ENCODE data around the gene SLC25A25. TPM values are rescaled to one million over a fixed set of nuclear protein-coding genes. Genes with fewer than 3 reads are reported as not detected.
"Not testable (repeated sequence)": the region's sequence is repeated elsewhere in the genome, so short reads cannot be mapped to it uniquely, and the experiment has no call there.

Gene SLC25A25
- total RNA-seq, 1 donor from 2014 or later: 13.0 TPM

GRCh38 chr9:128129976-128130590 lies 62.1 kb downstream of the SLC25A25 start:
- not testable (repeated sequence) for H3K27me3 ChIP-seq (ENCODE audit: control insufficient read depth in 3 of 3, insufficient read depth in 3 of 3, low read length in 3 of 3); H3K9ac ChIP-seq (ENCODE audit: low read depth in 1 of 3, low read length in 3 of 3); H3K4me3 ChIP-seq (ENCODE audit: low read length in 3 of 3); H3K36me3 ChIP-seq (ENCODE audit: control insufficient read depth in 3 of 3, insufficient read depth in 3 of 3, low read length in 3 of 3); H3K27ac ChIP-seq (ENCODE audit: low read depth, low read length); H3K9me3 ChIP-seq (ENCODE audit: control insufficient read depth in 3 of 3, low read length in 3 of 3)
- peaks cover 24 to 37% (median 25%) of the 10 kb centered on the region in 3 donors for H3K4me1 ChIP-seq (ENCODE audit: control insufficient read depth in 3 of 3, insufficient read depth in 3 of 3, low read length in 3 of 3)

DNA sequence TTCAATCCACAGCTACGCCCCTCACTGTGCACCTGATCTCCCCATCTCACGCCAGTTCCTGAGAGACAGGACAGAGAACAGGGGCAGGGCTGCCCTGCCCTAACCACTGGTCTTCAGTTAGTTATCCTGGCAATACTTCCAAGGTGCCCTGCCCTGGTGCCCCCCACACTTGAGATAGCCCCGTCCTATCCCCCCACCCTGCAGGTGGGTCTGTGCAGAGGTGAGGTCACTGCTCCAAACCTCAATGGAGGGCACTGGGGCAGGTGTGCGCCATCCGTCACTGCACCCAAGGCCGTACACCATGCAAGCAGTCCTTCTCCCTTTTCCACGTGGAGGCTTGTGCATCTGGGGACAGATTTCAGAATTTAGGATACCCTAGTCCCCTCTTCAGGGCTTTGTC lies 62.6 kb downstream of the SLC25A25 start:
- H3K27ac ChIP-seq (ENCODE audit: low read depth, low read length); H3K36me3 ChIP-seq (ENCODE audit: control insufficient read depth in 3 of 3, insufficient read depth in 3 of 3, low read length in 3 of 3); H3K9ac ChIP-seq (ENCODE audit: low read depth in 1 of 3, low read length in 3 of 3); H3K4me3 ChIP-seq (ENCODE audit: low read length in 3 of 3); H3K9me3 ChIP-seq (ENCODE audit: control insufficient read depth in 3 of 3, low read length in 3 of 3); H3K27me3 ChIP-seq (ENCODE audit: control insufficient read depth in 3 of 3, insufficient read depth in 3 of 3, low read length in 3 of 3): not testable (repeated sequence)
- peaks cover 19 to 31% (median 19%) of the 10 kb centered on the region in 3 donors for H3K4me1 ChIP-seq (ENCODE audit: control insufficient read depth in 3 of 3, insufficient read depth in 3 of 3, low read length in 3 of 3)

DNA sequence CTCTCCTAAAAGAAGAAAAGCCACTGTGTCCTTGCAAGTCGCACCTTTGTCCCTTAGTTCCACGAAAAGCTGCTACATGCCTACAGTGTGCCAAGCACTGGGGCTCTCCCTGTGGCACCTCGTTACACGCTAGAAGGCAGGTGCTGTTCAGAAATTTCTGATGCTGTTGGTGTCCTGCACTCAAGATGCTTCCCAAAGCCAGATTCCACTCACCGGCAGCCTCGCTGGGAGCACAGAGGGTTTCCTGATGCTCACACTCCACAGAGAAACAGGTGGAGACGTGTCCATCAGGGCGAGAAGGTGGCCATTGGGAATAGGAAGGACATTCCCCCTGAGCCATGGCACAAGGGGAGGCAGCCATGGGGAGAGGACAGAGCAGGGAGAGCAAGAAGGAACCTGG lies 63.3 kb downstream of the SLC25A25 start:
- not testable (repeated sequence) for H3K9me3 ChIP-seq (ENCODE audit: control insufficient read depth in 3 of 3, low read length in 3 of 3); H3K9ac ChIP-seq (ENCODE audit: low read depth in 1 of 3, low read length in 3 of 3); H3K4me3 ChIP-seq (ENCODE audit: low read length in 3 of 3); H3K36me3 ChIP-seq (ENCODE audit: control insufficient read depth in 3 of 3, insufficient read depth in 3 of 3, low read length in 3 of 3); H3K27me3 ChIP-seq (ENCODE audit: control insufficient read depth in 3 of 3, insufficient read depth in 3 of 3, low read length in 3 of 3)
- peaks cover 12 to 24% (median 12%) of the 10 kb centered on the region in 3 donors for H3K4me1 ChIP-seq (ENCODE audit: control insufficient read depth in 3 of 3, insufficient read depth in 3 of 3, low read length in 3 of 3)
- peak overlapping the region; percentile 25 for H3K27ac ChIP-seq (ENCODE audit: low read depth, low read length)

DNA sequence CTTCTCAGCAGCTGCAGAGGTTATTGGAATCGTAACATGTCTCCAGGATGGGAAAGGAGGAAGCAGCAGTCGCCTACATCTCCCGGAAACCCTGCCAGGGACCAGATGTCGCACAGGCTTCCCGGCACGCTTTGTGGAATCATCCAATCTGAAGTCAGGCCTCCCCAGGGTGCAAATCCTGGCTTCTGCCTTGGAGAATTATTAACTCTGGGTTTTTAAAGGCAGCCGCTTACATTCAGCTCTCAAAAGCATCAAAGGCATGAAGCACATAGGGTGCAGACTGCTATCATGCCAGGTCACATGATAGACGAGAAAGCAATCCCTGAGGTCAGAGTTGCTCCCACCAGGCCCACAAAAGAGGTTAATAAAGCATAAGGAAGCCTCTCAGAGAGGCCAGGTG lies 64.1 kb downstream of the SLC25A25 start:
- H3K9me3 ChIP-seq (ENCODE audit: control insufficient read depth in 3 of 3, low read length in 3 of 3); H3K9ac ChIP-seq (ENCODE audit: low read depth in 1 of 3, low read length in 3 of 3); H3K27me3 ChIP-seq (ENCODE audit: control insufficient read depth in 3 of 3, insufficient read depth in 3 of 3, low read length in 3 of 3); H3K4me3 ChIP-seq (ENCODE audit: low read length in 3 of 3); H3K36me3 ChIP-seq (ENCODE audit: control insufficient read depth in 3 of 3, insufficient read depth in 3 of 3, low read length in 3 of 3): not testable (repeated sequence)
- peaks cover 8 to 18% (median 9%) of the 10 kb centered on the region in 3 donors for H3K4me1 ChIP-seq (ENCODE audit: control insufficient read depth in 3 of 3, insufficient read depth in 3 of 3, low read length in 3 of 3)
- peak overlapping the region; percentile 25 for H3K27ac ChIP-seq (ENCODE audit: low read depth, low read length)

GRCh38 chr9:128135561-128135960 lies 67.5 kb downstream of the SLC25A25 start:
- H3K36me3 ChIP-seq (ENCODE audit: control insufficient read depth in 3 of 3, insufficient read depth in 3 of 3, low read length in 3 of 3); H3K9ac ChIP-seq (ENCODE audit: low read depth in 1 of 3, low read length in 3 of 3); H3K9me3 ChIP-seq (ENCODE audit: control insufficient read depth in 3 of 3, low read length in 3 of 3); H3K4me3 ChIP-seq (ENCODE audit: low read length in 3 of 3); H3K27ac ChIP-seq (ENCODE audit: low read depth, low read length); H3K4me1 ChIP-seq (ENCODE audit: control insufficient read depth in 3 of 3, insufficient read depth in 3 of 3, low read length in 3 of 3); H3K27me3 ChIP-seq (ENCODE audit: control insufficient read depth in 3 of 3, insufficient read depth in 3 of 3, low read length in 3 of 3): not testable (repeated sequence)

- Histone ChIP-seq H3K36me3 (ENCODE audit: control insufficient read depth in 3 of 3, insufficient read depth in 3 of 3, low read length in 3 of 3) (no peaks in the 10 kb centered on the region), H3K9me3 (ENCODE audit: control insufficient read depth in 3 of 3, low read length in 3 of 3) (no peaks in the 10 kb centered on the region), H3K4me1 (ENCODE audit: control insufficient read depth in 3 of 3, insufficient read depth in 3 of 3, low read length in 3 of 3) (no peaks in the 10 kb centered on the region), H3K27ac (ENCODE audit: low read depth, low read length) (no peak overlapping the region), H3K9ac (ENCODE audit: low read depth in 1 of 3, low read length in 3 of 3) (no peak overlapping the region), H3K4me3 (ENCODE audit: low read length in 3 of 3) (no peak overlapping the region), H3K27me3 (ENCODE audit: control insufficient read depth in 3 of 3, insufficient read depth in 3 of 3, low read length in 3 of 3) (no peaks in the 10 kb centered on the region)
Measured at GRCh38 chr9:128136816-128137793, 69.1 kb downstream of the SLC25A25 start.

DNA sequence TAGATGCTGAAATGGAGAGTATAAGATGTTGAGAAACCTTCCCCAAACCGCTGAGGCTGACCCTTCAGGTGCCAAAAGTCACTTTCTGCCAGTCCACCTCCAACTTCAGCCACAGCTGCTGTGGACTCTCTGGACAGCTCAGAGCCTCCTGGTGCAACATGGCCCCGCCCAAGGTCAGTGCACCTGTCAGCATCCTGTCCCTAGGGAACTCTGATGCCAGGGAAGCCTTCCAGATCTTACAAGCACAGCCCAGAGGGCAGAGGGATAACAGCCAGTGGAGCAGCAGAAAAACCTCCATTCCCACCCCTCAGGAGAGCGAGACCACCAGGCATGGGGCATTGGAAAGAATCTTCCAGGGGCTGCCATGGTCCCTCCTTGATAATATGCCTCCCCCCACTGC lies 70.0 kb downstream of the SLC25A25 start:
- no peaks in the 10 kb centered on the region for H3K27me3 ChIP-seq (ENCODE audit: control insufficient read depth in 3 of 3, insufficient read depth in 3 of 3, low read length in 3 of 3)
- H3K36me3 ChIP-seq (ENCODE audit: control insufficient read depth in 3 of 3, insufficient read depth in 3 of 3, low read length in 3 of 3): no peaks in the 10 kb centered on the region
- no peaks in the 10 kb centered on the region for H3K9me3 ChIP-seq (ENCODE audit: control insufficient read depth in 3 of 3, low read length in 3 of 3)
- H3K9ac ChIP-seq (ENCODE audit: low read depth in 1 of 3, low read length in 3 of 3): no peak overlapping the region
- no peak overlapping the region for H3K27ac ChIP-seq (ENCODE audit: low read depth, low read length)
- H3K4me3 ChIP-seq (ENCODE audit: low read length in 3 of 3): no peak overlapping the region
- no peaks in the 10 kb centered on the region for H3K4me1 ChIP-seq (ENCODE audit: control insufficient read depth in 3 of 3, insufficient read depth in 3 of 3, low read length in 3 of 3)

DNA sequence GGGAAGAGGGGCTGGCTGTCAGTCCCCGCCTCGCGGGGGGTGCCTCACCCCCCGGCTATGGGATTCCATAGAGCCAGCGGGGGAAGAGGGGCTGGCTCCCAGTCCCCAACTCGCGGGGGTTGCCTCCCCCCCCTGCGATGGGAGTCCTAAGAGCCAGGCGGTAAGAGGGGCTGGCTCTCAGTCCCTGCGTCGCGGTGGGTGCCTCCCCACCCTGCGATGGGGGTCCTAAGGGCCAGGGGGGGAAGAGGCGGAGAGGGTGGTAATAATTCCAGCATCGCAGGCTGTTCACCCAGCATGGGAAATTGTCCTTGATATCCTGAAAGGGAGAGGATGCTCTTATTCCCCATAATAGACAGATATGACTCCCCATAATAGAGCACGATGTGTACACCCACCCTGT lies 71.6 kb downstream of the SLC25A25 start:
- no peak overlapping the region for H3K9ac ChIP-seq (ENCODE audit: low read depth in 1 of 3, low read length in 3 of 3)

GRCh38 chr9:128141604-128142003 lies 73.6 kb downstream of the SLC25A25 start:
- H3K4me1 ChIP-seq (ENCODE audit: control insufficient read depth in 3 of 3, insufficient read depth in 3 of 3, low read length in 3 of 3): peaks cover 0 to 3% (median 0%) of the 10 kb centered on the region in 3 donors
- H3K9ac ChIP-seq (ENCODE audit: low read depth in 1 of 3, low read length in 3 of 3): no peak overlapping the region
- no peaks in the 10 kb centered on the region for H3K9me3 ChIP-seq (ENCODE audit: control insufficient read depth in 3 of 3, low read length in 3 of 3)
- H3K4me3 ChIP-seq (ENCODE audit: low read length in 3 of 3): no peak overlapping the region
- no peaks in the 10 kb centered on the region for H3K27me3 ChIP-seq (ENCODE audit: control insufficient read depth in 3 of 3, insufficient read depth in 3 of 3, low read length in 3 of 3)
- no peak overlapping the region for H3K27ac ChIP-seq (ENCODE audit: low read depth, low read length)
- H3K36me3 ChIP-seq (ENCODE audit: control insufficient read depth in 3 of 3, insufficient read depth in 3 of 3, low read length in 3 of 3): no peaks in the 10 kb centered on the region

More for the DNA sequence above, 71.6 kb downstream of the SLC25A25 start:
- H3K4me1 ChIP-seq (ENCODE audit: control insufficient read depth in 3 of 3, insufficient read depth in 3 of 3, low read length in 3 of 3): peaks cover 0 to 3% (median 0%) of the 10 kb centered on the region in 3 donors
- no peak overlapping the region for H3K4me3 ChIP-seq (ENCODE audit: low read length in 3 of 3)
- H3K27me3 ChIP-seq (ENCODE audit: control insufficient read depth in 3 of 3, insufficient read depth in 3 of 3, low read length in 3 of 3): no peaks in the 10 kb centered on the region
- no peak overlapping the region for H3K27ac ChIP-seq (ENCODE audit: low read depth, low read length)
- no peaks in the 10 kb centered on the region for H3K9me3 ChIP-seq (ENCODE audit: control insufficient read depth in 3 of 3, low read length in 3 of 3)
- H3K36me3 ChIP-seq (ENCODE audit: control insufficient read depth in 3 of 3, insufficient read depth in 3 of 3, low read length in 3 of 3): no peaks in the 10 kb centered on the region

DNA sequence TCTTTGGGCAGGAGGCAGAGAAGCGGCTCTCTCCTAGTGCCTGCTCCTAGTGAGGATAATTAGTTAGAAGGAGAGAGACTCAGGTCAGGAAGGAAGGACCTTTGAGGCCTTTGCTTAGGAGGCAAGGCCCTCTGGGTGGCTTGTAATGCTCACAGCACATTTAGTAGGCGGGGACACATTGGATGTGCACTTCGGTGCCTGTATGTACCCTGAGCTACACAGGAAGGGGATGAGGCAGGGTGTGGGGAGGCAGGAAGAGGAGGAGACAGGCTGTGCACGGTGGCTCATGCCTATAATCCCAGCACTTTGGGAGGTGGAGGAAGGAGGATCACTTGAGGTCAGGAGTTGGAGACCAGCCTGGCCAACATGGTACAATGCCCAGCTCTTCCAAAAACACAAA lies 74.0 kb downstream of the SLC25A25 start:
- Histone ChIP-seq H3K9ac (ENCODE audit: low read depth in 1 of 3, low read length in 3 of 3) (no peak overlapping the region), H3K9me3 (ENCODE audit: control insufficient read depth in 3 of 3, low read length in 3 of 3) (no peaks in the 10 kb centered on the region), H3K36me3 (ENCODE audit: control insufficient read depth in 3 of 3, insufficient read depth in 3 of 3, low read length in 3 of 3) (no peaks in the 10 kb centered on the region), H3K4me3 (ENCODE audit: low read length in 3 of 3) (no peak overlapping the region), H3K27ac (ENCODE audit: low read depth, low read length) (no peak overlapping the region), H3K27me3 (ENCODE audit: control insufficient read depth in 3 of 3, insufficient read depth in 3 of 3, low read length in 3 of 3) (no peaks in the 10 kb centered on the region), H3K4me1 (ENCODE audit: control insufficient read depth in 3 of 3, insufficient read depth in 3 of 3, low read length in 3 of 3) (peaks cover 0 to 3% (median 0%) of the 10 kb centered on the region in 3 donors)

Data from skeletal muscle tissue (tissue), 4 donors.